PFSK-1 (cell line): Measurements from ENCODE around the gene NECAB2.

ENCODE experiments used
- POLR2AphosphoS5 ChIP-seq: IDR thresholded peaks from 2 replicates; pipeline ENCODE4 v1.6.1; 2012; ENCODE audit warnings: low read depth, mild to moderate bottlenecking, control low read depth, low read length, moderate library complexity
- SIN3A ChIP-seq: IDR thresholded peaks from 2 replicates; pipeline ENCODE4 v1.6.1; 2012; ENCODE audit warnings: mild to moderate bottlenecking, low read length, moderate library complexity, borderline replicate concordance; ENCODE audit not compliant: insufficient read depth
- TF ChIP-seq, protein P1 (sequence below), 2 experiments: IDR thresholded peaks; 2 replicates each; pipeline versions ENCODE4 v1.6.1 to v1.8.0; 2011 to 2012; ENCODE audit warnings: low read depth in 2 of 2, low read length in 2 of 2, control low read depth in 1 of 2, inconsistent platforms in 1 of 2, mild to moderate bottlenecking in 1 of 2, moderate library complexity in 1 of 2; ENCODE audit not compliant: insufficient read depth in 1 of 2

DNA sequence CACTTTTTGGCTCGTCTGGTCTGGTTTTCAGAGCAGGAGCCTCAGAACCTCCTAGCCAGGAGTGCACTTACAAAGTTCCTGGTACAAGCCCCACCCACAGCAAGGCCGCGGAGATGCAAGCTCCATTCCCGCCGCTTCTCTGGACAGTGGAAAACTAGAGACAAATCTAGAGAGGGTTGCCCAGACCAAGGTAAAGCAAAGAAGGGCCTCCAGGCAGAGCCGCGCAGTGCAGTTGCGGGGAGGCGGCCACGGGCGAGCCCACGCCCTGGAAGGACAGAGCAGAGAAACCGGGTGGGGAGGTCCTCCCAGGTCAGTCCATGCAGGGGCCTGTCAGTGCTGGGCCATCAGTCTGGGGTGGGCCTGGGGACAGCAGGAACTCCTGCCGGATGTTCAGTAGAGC is 26.0 kb upstream of the NECAB2 start:
- TF ChIP-seq, protein P1, sequence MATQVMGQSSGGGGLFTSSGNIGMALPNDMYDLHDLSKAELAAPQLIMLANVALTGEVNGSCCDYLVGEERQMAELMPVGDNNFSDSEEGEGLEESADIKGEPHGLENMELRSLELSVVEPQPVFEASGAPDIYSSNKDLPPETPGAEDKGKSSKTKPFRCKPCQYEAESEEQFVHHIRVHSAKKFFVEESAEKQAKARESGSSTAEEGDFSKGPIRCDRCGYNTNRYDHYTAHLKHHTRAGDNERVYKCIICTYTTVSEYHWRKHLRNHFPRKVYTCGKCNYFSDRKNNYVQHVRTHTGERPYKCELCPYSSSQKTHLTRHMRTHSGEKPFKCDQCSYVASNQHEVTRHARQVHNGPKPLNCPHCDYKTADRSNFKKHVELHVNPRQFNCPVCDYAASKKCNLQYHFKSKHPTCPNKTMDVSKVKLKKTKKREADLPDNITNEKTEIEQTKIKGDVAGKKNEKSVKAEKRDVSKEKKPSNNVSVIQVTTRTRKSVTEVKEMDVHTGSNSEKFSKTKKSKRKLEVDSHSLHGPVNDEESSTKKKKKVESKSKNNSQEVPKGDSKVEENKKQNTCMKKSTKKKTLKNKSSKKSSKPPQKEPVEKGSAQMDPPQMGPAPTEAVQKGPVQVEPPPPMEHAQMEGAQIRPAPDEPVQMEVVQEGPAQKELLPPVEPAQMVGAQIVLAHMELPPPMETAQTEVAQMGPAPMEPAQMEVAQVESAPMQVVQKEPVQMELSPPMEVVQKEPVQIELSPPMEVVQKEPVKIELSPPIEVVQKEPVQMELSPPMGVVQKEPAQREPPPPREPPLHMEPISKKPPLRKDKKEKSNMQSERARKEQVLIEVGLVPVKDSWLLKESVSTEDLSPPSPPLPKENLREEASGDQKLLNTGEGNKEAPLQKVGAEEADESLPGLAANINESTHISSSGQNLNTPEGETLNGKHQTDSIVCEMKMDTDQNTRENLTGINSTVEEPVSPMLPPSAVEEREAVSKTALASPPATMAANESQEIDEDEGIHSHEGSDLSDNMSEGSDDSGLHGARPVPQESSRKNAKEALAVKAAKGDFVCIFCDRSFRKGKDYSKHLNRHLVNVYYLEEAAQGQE (IDR thresholded peaks at IDR 0.05; ENCODE audit: insufficient read depth in 1 of 2, low read depth in 2 of 2, low read length in 2 of 2), result no peak
- TF ChIP-seq POLR2AphosphoS5 (no peak), SIN3A (no peak)
